WI38 (cell line): ENCODE data around the gene TESMIN.

Experiments
- H3K4me3 ChIP-seq: 2 replicates; pipeline ENCODE4 v1.5.1; 2011; ENCODE audit warnings: low read depth, mild to moderate bottlenecking, control low read depth, low read length
- CTCF ChIP-seq: IDR thresholded peaks from 2 replicates; pipeline ENCODE4 v1.5.1; 2012; ENCODE audit warnings: low read depth, mild to moderate bottlenecking, control low read depth, low read length

TESMIN gene

GRCh38 chr11:68751331-68751856 is at the start of gene TESMIN:
TSS of gene TESMIN (minus strand) at chr11:68751520. CDS start at chr11:68750660, 860 bp downstream.
- H3K4me3 ChIP-seq = peak within 1 kb of the TSS; percentile 48
- TF ChIP-seq CTCF = no peak

- no peak overlapping the region for H3K4me3 ChIP-seq
- TF ChIP-seq CTCF = peak; percentile 49
Measured at GRCh38 chr11:68798221-68798813, 47.0 kb upstream of the TESMIN start.

- H3K4me3 ChIP-seq = no peak overlapping the region
- no peak for TF ChIP-seq CTCF
Measured at GRCh38 chr11:68796801-68797200, 45.5 kb upstream of the TESMIN start.

- no peak overlapping the region for H3K4me3 ChIP-seq
- TF ChIP-seq CTCF = no peak
Measured at GRCh38 chr11:68792400-68792966, 41.2 kb upstream of the TESMIN start.

- no peak for TF ChIP-seq CTCF
Measured at GRCh38 chr11:68784653-68785052, 33.3 kb upstream of the TESMIN start.

GRCh38 chr11:68783216-68783821 is 32.0 kb upstream of the TESMIN start:
- no peak overlapping the region for H3K4me3 ChIP-seq
- no peak for TF ChIP-seq CTCF

More at GRCh38 chr11:68784653-68785052, 33.3 kb upstream of the TESMIN start:
- H3K4me3 ChIP-seq = no peak overlapping the region

- no peak overlapping the region for H3K4me3 ChIP-seq
- no peak for TF ChIP-seq CTCF
Measured at GRCh38 chr11:68782711-68783110, 31.4 kb upstream of the TESMIN start.
